ENCODE measurements around the gene ZYX.

DNA sequence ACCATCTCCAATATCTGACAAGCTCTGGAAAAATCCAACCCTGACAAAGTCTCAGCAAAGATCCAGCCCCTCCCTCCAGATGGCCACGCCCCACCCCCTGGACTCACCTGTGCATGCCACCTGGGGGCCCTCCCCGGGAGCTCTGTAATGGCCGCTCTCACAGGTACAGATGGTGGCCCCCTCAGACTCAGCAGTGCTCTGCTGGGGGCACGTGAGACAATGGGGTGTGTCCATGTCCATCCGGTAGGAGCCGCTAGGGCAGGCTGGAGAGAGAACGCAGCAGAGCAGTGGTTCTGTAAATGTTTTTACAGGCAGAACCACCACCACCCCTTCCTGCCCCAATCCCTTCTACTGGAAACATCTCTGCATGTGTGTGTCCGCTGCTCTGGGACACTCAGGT, 18.0 kb downstream of the ZYX start:
- TF ChIP-seq ARNTL (CRISPR knock-in tag; IDR thresholded peaks at IDR 0.05; ENCODE audit: borderline replicate concordance, low read depth) (no peak), GLIS3 (CRISPR knock-in tag; IDR thresholded peaks at IDR 0.05) (no peak)

All from SK-N-SH treated with all-trans-retinoic acid at 6 μM for 48 hours (cell line).